GM19395 (cell line): ENCODE results near the gene FAHD2B.
"Not testable (repeated sequence)": the region's sequence is repeated elsewhere in the genome, so short reads cannot be mapped to it uniquely, and the experiment has no call there.

Experiments
- ATAC-seq: cut with Tn5 transposase; IDR thresholded peaks from one replicate; pipeline ENCODE4 v1.9.1; 2021; ENCODE audit warnings: mild to moderate bottlenecking, moderate library complexity; ENCODE audit not compliant: unreplicated experiment

Gene FAHD2B, protein sequence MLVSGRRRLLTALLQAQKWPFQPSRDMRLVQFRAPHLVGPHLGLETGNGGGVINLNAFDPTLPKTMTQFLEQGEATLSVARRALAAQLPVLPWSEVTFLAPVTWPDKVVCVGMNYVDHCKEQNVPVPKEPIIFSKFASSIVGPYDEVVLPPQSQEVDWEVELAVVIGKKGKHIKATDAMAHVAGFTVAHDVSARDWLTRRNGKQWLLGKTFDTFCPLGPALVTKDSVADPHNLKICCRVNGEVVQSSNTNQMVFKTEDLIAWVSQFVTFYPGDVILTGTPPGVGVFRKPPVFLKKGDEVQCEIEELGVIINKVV

GRCh38 chr2:97094772-97095611 lies at the start of gene FAHD2B:
TSS of gene FAHD2B (minus strand) at chr2:97094882. CDS start at chr2:97091706, 3,176 bp downstream.
- ATAC-seq = peak; percentile 88

GRCh38 chr2:97144016-97144415 lies 49.3 kb upstream of the FAHD2B start:
- not testable (repeated sequence) for ATAC-seq

GRCh38 chr2:97129090-97129489 lies 34.4 kb upstream of the FAHD2B start:
- ATAC-seq = not testable (repeated sequence)

GRCh38 chr2:97113882-97114255 lies 19.2 kb upstream of the FAHD2B start:
- not testable (repeated sequence) for ATAC-seq

- ATAC-seq = peak; percentile 94
Observed at GRCh38 chr2:97113050-97113881, 18.6 kb upstream of the FAHD2B start, which contains the start of gene ANKRD36. TSS of gene ANKRD36 (plus strand) at chr2:97113153. CDS start at chr2:97113740, 587 bp downstream.

DNA sequence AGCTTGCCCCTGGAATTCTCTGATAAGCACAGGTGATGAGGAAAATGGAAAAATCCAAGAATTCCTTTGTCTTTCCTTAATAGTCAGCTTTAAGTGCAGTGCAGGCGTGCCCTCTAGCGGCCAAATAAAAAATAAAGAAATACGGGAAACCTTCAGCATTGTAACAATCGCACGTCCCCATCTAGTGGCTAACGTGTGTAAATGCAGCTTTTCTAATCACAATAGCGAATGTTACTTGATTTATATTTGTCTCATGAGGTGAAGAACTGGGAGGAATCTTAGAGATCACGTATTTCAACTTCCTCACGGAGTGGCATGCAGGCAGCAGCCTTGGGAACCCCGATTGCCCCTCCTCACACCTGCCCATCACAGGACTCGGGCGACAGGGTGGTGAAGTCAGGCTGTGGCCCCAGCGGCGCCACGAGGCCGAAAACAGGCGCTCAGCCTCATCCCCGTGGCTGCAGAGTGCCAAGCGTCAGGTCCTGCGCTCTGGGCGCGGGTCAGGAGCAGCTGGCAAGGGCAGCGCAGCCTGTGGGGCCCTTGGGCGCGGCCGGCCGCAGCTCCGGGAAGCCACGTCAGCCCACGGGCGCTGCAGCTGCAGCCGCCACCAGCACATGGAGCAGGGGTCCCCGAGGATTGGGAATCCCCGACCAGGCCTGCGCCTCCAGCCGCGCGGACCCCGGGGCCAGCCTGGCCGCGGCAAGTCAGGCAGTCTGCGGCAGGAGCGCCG lies 17.8 kb upstream of the FAHD2B start:
- ATAC-seq = peak; percentile 60

- ATAC-seq = not testable (repeated sequence)
Observed at GRCh38 chr2:97111246-97111645, 16.6 kb upstream of the FAHD2B start.

GRCh38 chr2:97106878-97107277 lies 12.2 kb upstream of the FAHD2B start:
- ATAC-seq = not testable (repeated sequence)

- ATAC-seq = not testable (repeated sequence)
Observed at GRCh38 chr2:97098786-97099372, 4.2 kb upstream of the FAHD2B start.

DNA sequence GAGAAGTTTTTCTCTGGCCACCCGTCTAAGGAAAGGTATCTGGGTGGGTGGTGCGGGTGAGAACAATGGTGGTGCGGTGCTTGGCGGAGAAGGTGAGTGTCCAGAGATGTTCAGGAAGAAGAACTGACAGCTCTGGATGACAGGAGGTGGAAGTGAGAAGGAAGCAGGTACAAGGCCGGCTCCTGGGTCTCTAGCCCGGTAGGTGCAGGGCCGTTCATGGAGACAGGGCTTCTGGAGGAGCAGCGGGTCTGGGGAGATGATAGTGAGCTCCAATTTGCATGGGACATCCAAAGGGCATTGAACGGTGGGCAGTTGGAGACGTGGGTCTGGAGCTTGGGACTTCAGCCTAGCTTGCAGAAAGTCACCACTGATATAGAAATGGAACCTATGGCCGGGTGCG lies 979 bp upstream of the FAHD2B start:
- ATAC-seq = no peak

DNA sequence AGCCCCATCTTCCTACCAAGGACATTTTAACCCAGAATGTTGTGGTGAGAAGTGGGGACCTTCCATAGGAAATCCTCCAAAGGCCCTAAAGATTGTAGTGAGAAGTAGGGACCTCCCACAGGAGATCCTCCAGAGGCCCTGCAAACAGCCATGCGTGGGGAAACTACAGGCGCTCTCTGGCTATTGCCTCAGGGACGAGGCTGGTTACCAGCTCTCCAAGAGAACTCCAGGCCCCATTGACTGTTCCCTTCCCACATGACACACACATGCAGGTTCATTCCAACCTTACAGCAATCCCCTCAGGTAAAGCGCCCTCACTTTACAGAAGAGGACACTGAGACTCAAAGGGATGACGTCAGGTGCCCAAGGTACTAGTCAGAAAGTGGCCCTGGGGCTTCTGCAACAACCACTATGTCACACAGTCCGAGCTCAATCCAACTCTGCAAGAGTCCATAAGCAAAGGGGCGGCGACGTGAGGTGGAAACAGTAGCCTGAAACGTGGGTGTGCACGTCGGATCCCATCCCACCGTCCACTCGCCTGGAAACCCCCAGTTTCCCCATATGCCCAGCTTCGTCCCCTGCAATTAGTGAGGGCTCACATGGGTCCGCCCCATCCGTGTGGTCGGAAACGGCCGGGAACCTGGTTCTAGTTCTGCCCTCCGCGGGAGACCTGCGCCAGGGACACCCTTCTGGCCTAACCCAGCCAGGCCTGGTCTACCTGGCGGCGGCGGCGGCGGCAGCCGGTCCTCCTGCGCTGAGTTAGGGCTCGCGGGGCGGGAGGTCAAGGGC lies 505 bp downstream of the FAHD2B start:
- not testable (repeated sequence) for ATAC-seq

GRCh38 chr2:97092946-97093345 lies 1.7 kb downstream of the FAHD2B start:
- ATAC-seq = not testable (repeated sequence)

DNA sequence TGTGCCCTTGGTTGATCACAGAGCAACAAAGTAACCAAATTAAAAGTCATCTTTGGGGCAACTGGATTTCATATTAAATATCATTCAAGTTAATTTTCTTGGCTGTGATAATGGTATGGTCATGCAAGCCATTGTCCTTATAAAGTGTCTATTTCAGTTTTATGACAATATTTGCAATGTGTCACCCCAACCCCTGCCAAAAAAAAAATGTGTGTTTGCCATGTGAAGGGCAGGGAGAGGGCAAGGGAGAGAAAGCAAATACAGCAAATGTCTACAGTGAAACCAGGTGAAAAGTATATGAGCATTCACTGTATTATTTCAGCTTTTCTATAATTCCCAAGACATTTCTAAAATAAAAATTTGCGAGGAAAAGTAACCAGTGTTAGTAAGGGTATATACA lies 6.0 kb downstream of the FAHD2B start:
- not testable (repeated sequence) for ATAC-seq

GRCh38 chr2:97085093-97085492 lies 9.6 kb downstream of the FAHD2B start:
- ATAC-seq = not testable (repeated sequence)

- not testable (repeated sequence) for ATAC-seq
Observed at GRCh38 chr2:97083516-97083915, 11.2 kb downstream of the FAHD2B start.

DNA sequence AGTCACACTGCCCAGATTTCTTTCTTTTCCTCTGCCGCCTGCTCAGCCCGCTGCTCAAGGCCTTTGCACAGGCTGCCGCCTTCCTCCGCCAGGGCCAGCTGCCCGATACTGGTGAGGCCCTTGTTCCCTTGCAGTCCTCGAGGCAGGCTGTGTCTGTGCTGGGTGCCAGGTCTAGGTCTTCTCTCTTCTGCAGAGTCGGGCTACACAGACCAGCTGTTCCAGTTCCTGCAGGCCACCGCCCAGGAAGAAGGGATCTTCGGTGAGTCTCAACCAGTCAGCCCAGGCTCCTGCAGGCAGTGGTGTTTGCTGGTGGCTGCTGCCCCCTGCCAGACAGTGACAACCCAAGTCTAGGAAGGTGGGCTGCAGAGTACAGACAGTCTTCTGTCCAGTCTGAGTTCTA lies 12.5 kb downstream of the FAHD2B start:
- not testable (repeated sequence) for ATAC-seq

DNA sequence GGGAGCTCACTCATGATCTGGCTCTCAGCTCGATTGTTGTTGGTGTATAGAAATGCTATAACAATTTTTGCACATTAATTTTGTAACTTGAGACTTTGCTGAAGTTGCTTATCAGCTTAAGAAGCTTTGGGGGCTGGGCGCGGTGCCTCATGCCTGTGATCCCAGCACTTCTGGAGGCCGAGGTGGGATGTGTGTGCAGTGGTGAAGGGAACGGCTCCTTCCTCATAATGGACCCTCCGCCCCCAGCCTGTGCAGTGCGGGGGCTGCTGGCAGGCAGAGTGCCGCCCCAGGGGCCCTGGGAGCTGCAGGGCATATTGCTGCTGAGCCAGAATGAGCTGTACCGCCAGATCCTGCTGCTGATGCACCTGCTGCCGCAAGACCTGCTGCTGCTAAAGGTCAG lies 13.8 kb downstream of the FAHD2B start:
- not testable (repeated sequence) for ATAC-seq

DNA sequence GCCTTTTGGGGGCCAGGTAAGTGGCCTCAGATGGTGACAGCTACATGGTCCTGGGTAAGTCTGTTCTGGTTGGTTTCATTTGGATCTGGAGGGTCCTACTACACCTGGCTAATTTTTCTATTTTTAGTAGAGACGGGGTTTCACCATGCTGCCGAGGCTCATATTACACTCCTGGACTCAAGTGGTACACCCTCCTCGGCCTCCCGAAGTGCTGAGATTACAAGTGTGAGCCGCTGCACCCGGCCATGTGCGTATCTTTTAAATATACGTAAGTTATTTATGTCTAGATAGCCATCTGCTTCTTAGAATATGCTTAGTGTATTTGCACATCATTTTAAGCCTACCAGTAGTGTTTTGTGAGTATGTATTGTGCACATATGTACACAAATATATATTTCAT lies 17.5 kb downstream of the FAHD2B start:
- ATAC-seq = not testable (repeated sequence)

DNA sequence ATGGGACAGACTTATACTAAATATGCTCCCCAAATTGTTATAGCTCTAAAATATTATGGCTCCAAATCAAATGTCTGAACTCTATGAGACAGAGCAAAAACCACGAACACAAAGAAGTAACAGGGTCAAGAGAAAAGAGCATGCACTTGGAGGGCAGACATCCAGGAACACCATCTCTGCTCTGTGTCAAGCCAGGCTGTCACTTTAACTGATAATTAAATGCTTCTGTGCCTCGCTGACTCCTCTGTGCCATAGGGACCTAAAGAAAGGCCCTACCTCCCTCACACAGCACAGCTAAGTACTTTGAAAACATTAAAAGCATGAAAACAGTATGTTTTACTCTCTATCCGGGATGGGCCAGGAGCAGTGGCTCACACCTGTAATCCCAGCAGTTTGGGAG lies 23.8 kb downstream of the FAHD2B start:
- ATAC-seq = not testable (repeated sequence)
